Prostate gland (tissue), 2 donors: ENCODE measurements around the gene AFAP1L1.

Source experiments
- POLR2A ChIP-seq: fragments of 450-650 bp; IDR thresholded peaks from one replicate; pipeline ENCODE4 v1.6.1; 2016; ENCODE audit warnings: antibody characterized with exemption, mild to moderate bottlenecking
- TF ChIP-seq, protein P1 (sequence below), 4 experiments: fragments of 200-600 bp in 2 of 4; fragments of 450-650 bp in 2 of 4; sonication (generic) in 2 of 4; IDR thresholded peaks; 1 replicate in 3 of 4; 2 replicates in 1 of 4; pipeline ENCODE4 v1.5.1; 2016 to 2019; ENCODE audit warnings: antibody characterized with exemption in 4 of 4, mild to moderate bottlenecking in 2 of 4, moderate library complexity in 2 of 4

DNA sequence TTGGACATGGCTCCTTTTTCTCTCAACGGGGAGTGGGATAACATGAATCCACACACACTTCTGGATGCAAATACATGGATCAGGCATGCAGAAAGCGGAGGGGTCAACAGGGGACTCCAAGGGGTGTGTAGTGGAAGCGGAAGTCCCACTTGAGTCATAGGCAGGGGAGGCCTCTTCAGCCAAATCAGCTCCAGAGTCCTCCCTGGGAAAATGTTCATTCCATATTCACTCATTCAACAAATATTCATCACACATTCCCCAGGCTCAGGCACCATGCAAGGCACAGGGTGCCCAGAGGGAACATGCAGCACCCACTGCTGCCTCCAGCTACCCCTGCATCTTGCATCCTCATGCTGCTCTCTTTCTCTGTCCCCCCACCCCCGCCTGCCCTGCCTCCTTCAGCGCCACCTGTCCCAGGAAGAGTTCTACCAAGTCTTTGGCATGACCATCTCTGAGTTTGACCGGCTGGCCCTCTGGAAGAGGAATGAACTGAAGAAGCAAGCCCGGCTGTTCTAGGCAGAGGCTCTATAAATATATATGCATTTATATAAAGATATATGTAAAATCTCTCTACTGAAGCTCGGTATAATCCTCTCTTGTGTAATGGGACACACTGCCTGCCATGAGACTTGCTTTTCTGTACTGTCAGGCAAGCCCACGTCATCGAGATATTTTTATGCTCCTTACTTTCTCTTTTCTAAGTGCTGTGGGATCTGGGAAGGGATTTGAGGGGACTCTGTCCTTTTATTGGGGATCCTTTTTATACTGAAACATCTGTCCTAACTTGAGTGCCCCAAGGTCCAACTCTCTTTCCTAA, 13.6 kb upstream of the AFAP1L1 start:
- TF ChIP-seq POLR2A, result no peak
- TF ChIP-seq, protein P1, sequence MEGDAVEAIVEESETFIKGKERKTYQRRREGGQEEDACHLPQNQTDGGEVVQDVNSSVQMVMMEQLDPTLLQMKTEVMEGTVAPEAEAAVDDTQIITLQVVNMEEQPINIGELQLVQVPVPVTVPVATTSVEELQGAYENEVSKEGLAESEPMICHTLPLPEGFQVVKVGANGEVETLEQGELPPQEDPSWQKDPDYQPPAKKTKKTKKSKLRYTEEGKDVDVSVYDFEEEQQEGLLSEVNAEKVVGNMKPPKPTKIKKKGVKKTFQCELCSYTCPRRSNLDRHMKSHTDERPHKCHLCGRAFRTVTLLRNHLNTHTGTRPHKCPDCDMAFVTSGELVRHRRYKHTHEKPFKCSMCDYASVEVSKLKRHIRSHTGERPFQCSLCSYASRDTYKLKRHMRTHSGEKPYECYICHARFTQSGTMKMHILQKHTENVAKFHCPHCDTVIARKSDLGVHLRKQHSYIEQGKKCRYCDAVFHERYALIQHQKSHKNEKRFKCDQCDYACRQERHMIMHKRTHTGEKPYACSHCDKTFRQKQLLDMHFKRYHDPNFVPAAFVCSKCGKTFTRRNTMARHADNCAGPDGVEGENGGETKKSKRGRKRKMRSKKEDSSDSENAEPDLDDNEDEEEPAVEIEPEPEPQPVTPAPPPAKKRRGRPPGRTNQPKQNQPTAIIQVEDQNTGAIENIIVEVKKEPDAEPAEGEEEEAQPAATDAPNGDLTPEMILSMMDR (IDR thresholded peaks at IDR 0.05), result no peak
